Neural cell (in vitro differentiated cells): ENCODE results near the gene ZNF467. TPM values are rescaled to one million over a fixed set of nuclear protein-coding genes. Genes with fewer than 3 reads are reported as not detected.

ENCODE experiments used
- H2AFZ ChIP-seq: fragments of 200-600, 300-800 bp; sonication (generic), shearing (Covaris generic); 2 replicates; pipeline ENCODE4 v1.6.0; 2014; ENCODE audit warnings: low read depth, mild to moderate bottlenecking, antibody characterized with exemption, low read length, moderate library complexity
- H3F3A ChIP-seq: fragments of 200-600 bp; shearing (Covaris generic); 2 replicates; pipeline ENCODE4 v1.6.1; 2016; ENCODE audit warnings: mild to moderate bottlenecking, moderate library complexity, mixed read lengths, antibody characterized with exemption, low read length; ENCODE audit not compliant: insufficient read depth, poor library complexity, severe bottlenecking
- H3K27ac ChIP-seq: fragments of 200-600, 300-800 bp; sonication (generic), shearing (Covaris generic); 2 replicates; pipeline ENCODE4 v1.5.1; 2014; ENCODE audit warnings: mild to moderate bottlenecking, low read length, moderate library complexity
- H3K27me3 ChIP-seq: fragments of 300-800, 200-600 bp; sonication (generic), shearing (Covaris generic); 2 replicates; pipeline ENCODE4 v1.6.0; 2014; ENCODE audit warnings: mild to moderate bottlenecking, low read depth, low read length, moderate library complexity; ENCODE audit not compliant: insufficient read depth
- H3K36me3 ChIP-seq: fragments of 300-800, 200-600 bp; sonication (generic), shearing (Covaris generic); 2 replicates; pipeline ENCODE4 v1.5.1; 2014; ENCODE audit warnings: mild to moderate bottlenecking, antibody characterized with exemption, low read length, moderate library complexity; ENCODE audit not compliant: insufficient read depth
- H3K4me2 ChIP-seq: fragments of 300-800, 200-600 bp; sonication (generic), shearing (Covaris generic); 2 replicates; pipeline ENCODE4 v1.6.0; 2014; ENCODE audit warnings: mild to moderate bottlenecking, low read length
- H3K4me3 ChIP-seq: fragments of 300-800, 200-600 bp; sonication (generic), shearing (Covaris generic); 2 replicates; pipeline ENCODE4 v1.5.1; 2014; ENCODE audit warnings: mild to moderate bottlenecking, low read length, moderate library complexity
- H3K79me2 ChIP-seq: fragments of 200-600 bp; shearing (Covaris generic); replicated peaks from 2 replicates; pipeline ENCODE4 v1.6.0; 2014; ENCODE audit warnings: mild to moderate bottlenecking, low read length, moderate library complexity; ENCODE audit not compliant: insufficient read depth
- H3K9ac ChIP-seq: fragments of 300-800, 200-600 bp; sonication (generic), shearing (Covaris generic); 2 replicates; pipeline ENCODE4 v1.6.1; 2016; ENCODE audit warnings: mild to moderate bottlenecking, low read length, mixed read lengths
- H3K9me2 ChIP-seq: fragments of 200-600 bp; shearing (Covaris generic); 2 replicates; pipeline ENCODE4 v1.6.1; 2016; ENCODE audit warnings: mild to moderate bottlenecking, low read length, mixed read lengths; ENCODE audit not compliant: insufficient read depth
- H3K9me3 ChIP-seq: fragments of 200-600, 300-800 bp; sonication (generic), shearing (Covaris generic); 2 replicates; pipeline ENCODE4 v1.6.1; 2016; ENCODE audit warnings: mild to moderate bottlenecking, mixed run types, low read length, moderate library complexity, mixed read lengths
- H4K20me1 ChIP-seq: fragments of 200-600 bp; shearing (Covaris generic); 2 replicates; pipeline ENCODE4 v1.6.1; 2016; ENCODE audit warnings: mild to moderate bottlenecking, mixed run types; ENCODE audit not compliant: insufficient read depth
- EP300 ChIP-seq: fragments of 450-650 bp; conservative IDR thresholded peaks from 2 replicates; pipeline ENCODE4 v1.6.1; 2014; ENCODE audit warnings: antibody characterized with exemption, mild to moderate bottlenecking, moderate library complexity; ENCODE audit not compliant: poor library complexity, severe bottlenecking
- EZH2 ChIP-seq: fragments of 200-600, 300-800 bp; shearing (Covaris generic), sonication (generic); IDR thresholded peaks from 2 replicates; pipeline ENCODE4 v1.6.1; 2014; ENCODE audit warnings: antibody characterized with exemption, low read length, borderline replicate concordance, mild to moderate bottlenecking; ENCODE audit not compliant: insufficient read depth, poor library complexity, severe bottlenecking
- MXI1 ChIP-seq: fragments of 450-650 bp; conservative IDR thresholded peaks from 2 replicates; pipeline ENCODE4 v1.6.1; 2014; ENCODE audit warnings: antibody characterized with exemption, mild to moderate bottlenecking; ENCODE audit not compliant: poor library complexity, severe bottlenecking
- POLR2AphosphoS5 ChIP-seq: IDR thresholded peaks from 2 replicates; pipeline ENCODE4 v1.6.1; 2012
- RAD21 ChIP-seq: fragments of 450-650 bp; conservative IDR thresholded peaks from 2 replicates; pipeline ENCODE4 v1.6.1; 2014; ENCODE audit warnings: antibody characterized with exemption, mild to moderate bottlenecking, moderate library complexity
- SMC3 ChIP-seq: fragments of 450-650 bp; conservative IDR thresholded peaks from 2 replicates; pipeline ENCODE4 v1.6.1; 2014; ENCODE audit warnings: antibody characterized with exemption, mild to moderate bottlenecking, moderate library complexity; ENCODE audit not compliant: poor library complexity
- TAF1 ChIP-seq: IDR thresholded peaks from 2 replicates; pipeline ENCODE4 v1.6.1; 2012; ENCODE audit warnings: low read depth
- polyA plus RNA-seq: library from polyadenylated mRNA; depleted of rRNA; stranded (reverse); fragments of >200 nt; gene quantifications from 2 replicates; pipeline ENCODE4 v1.2.3, GENCODE V29; 2014
- TF ChIP-seq, protein P1 (sequence below): fragments of 450-650 bp; IDR thresholded peaks from 2 replicates; pipeline ENCODE4 v1.5.1; 2014; ENCODE audit warnings: antibody characterized with exemption, mild to moderate bottlenecking, moderate library complexity; ENCODE audit not compliant: poor library complexity, severe bottlenecking
- TF ChIP-seq, protein P2 (sequence below): IDR thresholded peaks from 2 replicates; pipeline ENCODE4 v1.6.1; 2012; ENCODE audit warnings: borderline replicate concordance

ZNF467 gene
- polyA plus RNA-seq, 1 donor from 2014 or later: 11.9 TPM

DNA sequence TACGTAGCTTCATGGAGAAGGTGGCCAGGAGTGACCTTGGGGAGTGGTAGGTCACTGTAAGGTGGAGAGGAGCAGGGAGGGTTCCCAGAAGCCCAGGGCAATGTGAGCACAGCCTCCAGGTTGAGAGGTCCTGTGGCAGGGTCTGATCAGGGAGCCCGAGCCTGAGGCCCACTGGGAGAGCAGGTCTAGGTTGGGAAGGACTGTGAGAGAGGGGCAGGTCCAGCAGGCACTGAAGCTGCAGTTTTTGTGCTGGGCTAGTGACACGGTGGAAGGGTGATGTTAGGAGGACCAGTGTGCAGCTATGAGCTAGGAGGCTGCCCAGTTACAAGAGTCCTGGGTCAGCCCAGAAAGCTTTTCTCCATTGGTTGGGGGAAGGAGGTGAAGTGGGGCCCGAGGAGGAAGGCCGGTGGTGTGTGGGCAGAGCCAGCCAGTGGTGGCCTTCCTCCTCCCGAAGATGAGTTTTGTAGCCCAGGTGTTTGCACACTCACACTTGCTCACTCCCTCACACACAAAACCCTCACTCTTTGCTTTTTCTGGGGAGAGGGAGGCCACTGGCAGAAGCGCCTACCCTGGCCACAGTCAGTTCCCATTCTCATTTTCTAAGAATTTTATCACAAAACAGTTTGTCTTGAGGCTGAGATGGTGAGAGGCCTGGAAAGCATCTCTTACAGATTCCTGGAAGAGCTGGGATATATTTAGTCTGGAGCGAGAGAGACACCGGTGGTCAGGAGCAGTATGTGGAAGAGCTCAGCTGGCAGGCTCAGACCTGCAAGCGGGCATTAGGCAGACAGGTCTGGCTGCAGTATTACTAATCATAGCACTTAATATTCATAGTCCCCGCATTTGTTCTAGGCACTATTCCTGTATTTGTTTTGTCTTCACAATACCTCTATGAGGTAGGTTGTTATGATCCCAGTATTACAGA lies 57.1 kb downstream of the ZNF467 start:
- no peaks in the 10 kb centered on the region for H3K27me3 ChIP-seq
- TF ChIP-seq MXI1 (no peak), EZH2 (no peak), SMC3 (no peak), TAF1 (no peak), EP300 (no peak), POLR2AphosphoS5 (no peak), RAD21 (peak; percentile 27)
- TF ChIP-seq, protein P1, sequence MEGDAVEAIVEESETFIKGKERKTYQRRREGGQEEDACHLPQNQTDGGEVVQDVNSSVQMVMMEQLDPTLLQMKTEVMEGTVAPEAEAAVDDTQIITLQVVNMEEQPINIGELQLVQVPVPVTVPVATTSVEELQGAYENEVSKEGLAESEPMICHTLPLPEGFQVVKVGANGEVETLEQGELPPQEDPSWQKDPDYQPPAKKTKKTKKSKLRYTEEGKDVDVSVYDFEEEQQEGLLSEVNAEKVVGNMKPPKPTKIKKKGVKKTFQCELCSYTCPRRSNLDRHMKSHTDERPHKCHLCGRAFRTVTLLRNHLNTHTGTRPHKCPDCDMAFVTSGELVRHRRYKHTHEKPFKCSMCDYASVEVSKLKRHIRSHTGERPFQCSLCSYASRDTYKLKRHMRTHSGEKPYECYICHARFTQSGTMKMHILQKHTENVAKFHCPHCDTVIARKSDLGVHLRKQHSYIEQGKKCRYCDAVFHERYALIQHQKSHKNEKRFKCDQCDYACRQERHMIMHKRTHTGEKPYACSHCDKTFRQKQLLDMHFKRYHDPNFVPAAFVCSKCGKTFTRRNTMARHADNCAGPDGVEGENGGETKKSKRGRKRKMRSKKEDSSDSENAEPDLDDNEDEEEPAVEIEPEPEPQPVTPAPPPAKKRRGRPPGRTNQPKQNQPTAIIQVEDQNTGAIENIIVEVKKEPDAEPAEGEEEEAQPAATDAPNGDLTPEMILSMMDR: peak; percentile 39
- TF ChIP-seq, protein P2, sequence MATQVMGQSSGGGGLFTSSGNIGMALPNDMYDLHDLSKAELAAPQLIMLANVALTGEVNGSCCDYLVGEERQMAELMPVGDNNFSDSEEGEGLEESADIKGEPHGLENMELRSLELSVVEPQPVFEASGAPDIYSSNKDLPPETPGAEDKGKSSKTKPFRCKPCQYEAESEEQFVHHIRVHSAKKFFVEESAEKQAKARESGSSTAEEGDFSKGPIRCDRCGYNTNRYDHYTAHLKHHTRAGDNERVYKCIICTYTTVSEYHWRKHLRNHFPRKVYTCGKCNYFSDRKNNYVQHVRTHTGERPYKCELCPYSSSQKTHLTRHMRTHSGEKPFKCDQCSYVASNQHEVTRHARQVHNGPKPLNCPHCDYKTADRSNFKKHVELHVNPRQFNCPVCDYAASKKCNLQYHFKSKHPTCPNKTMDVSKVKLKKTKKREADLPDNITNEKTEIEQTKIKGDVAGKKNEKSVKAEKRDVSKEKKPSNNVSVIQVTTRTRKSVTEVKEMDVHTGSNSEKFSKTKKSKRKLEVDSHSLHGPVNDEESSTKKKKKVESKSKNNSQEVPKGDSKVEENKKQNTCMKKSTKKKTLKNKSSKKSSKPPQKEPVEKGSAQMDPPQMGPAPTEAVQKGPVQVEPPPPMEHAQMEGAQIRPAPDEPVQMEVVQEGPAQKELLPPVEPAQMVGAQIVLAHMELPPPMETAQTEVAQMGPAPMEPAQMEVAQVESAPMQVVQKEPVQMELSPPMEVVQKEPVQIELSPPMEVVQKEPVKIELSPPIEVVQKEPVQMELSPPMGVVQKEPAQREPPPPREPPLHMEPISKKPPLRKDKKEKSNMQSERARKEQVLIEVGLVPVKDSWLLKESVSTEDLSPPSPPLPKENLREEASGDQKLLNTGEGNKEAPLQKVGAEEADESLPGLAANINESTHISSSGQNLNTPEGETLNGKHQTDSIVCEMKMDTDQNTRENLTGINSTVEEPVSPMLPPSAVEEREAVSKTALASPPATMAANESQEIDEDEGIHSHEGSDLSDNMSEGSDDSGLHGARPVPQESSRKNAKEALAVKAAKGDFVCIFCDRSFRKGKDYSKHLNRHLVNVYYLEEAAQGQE: no peak
- peak overlapping the region; percentile 94 for H3K4me2 ChIP-seq
- no peaks in the 10 kb centered on the region for H4K20me1 ChIP-seq
- H2AFZ ChIP-seq: no peak overlapping the region
- H3K36me3 ChIP-seq: no peaks in the 10 kb centered on the region
- H3F3A ChIP-seq: no peaks in the 10 kb centered on the region
- no peak overlapping the region for H3K27ac ChIP-seq
- peaks cover 8% of the 10 kb centered on the region for H3K79me2 ChIP-seq
- H3K9me3 ChIP-seq: no peaks in the 10 kb centered on the region
- no peak overlapping the region for H3K9ac ChIP-seq
- no peaks in the 10 kb centered on the region for H3K9me2 ChIP-seq
- H3K4me3 ChIP-seq: peak overlapping the region; percentile 79

DNA sequence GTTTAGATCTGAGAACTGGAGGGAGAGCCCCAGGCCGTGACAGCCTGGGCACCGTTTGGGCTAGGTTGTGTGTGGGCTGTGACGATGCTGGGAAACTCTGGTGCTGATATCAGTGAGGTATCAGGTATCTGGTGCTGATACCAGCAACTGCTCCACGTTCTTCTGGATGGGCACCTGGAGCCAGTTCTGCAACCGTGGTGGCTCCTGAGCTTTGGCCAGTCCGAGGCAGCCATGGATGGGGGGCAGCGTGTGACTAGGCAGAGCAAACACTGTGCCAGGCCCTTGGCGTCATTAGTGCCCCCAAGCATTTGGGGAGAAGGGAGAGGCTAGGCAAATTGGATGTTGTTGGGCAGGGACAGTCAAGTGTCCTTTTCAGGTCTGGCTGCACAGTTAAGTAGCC lies 57.9 kb downstream of the ZNF467 start:
- peak overlapping the region; percentile 65 for H3K9ac ChIP-seq
- no peaks in the 10 kb centered on the region for H4K20me1 ChIP-seq
- H3K36me3 ChIP-seq: no peaks in the 10 kb centered on the region
- TF ChIP-seq EZH2: no peak
- no peak for TF ChIP-seq POLR2AphosphoS5
- no peak for TF ChIP-seq MXI1
- no peak for TF ChIP-seq TAF1
- no peak for TF ChIP-seq RAD21
- TF ChIP-seq, protein P1: no peak
- TF ChIP-seq, protein P2: no peak
- no peak for TF ChIP-seq EP300
- TF ChIP-seq SMC3: no peak
- no peaks in the 10 kb centered on the region for H3F3A ChIP-seq
- no peaks in the 10 kb centered on the region for H3K9me2 ChIP-seq
- H3K9me3 ChIP-seq: no peaks in the 10 kb centered on the region
- peak overlapping the region; percentile 9 for H3K27ac ChIP-seq
- peak overlapping the region; percentile 79 for H3K4me3 ChIP-seq
- H3K4me2 ChIP-seq: peak overlapping the region; percentile 94
- peak overlapping the region; percentile 77 for H2AFZ ChIP-seq
- H3K79me2 ChIP-seq: peaks cover 8% of the 10 kb centered on the region
- no peaks in the 10 kb centered on the region for H3K27me3 ChIP-seq
